H1 (cell line): ENCODE data around the gene MBD1. TPM values are rescaled to one million over a fixed set of nuclear protein-coding genes. Genes with fewer than 3 reads are reported as not detected.

Source experiments
- ASH2L ChIP-seq: fragments of 200-600, 300-600 bp; sonication (generic); IDR thresholded peaks from one replicate; pipeline ENCODE4 v1.7.1; 2017; ENCODE audit warnings: low read length
- BACH1 ChIP-seq: IDR thresholded peaks from 2 replicates; pipeline ENCODE4 v1.6.1; 2012; ENCODE audit warnings: low read length, improper control_type of control experiment
- CTCF ChIP-seq, 3 experiments: IDR thresholded peaks; 1 replicate in 2 of 3; 2 replicates in 1 of 3; pipeline versions ENCODE4 v1.5.1 to v1.6.1; 2011; ENCODE audit warnings: low read length in 3 of 3, mild to moderate bottlenecking in 3 of 3, inconsistent platforms in 2 of 3, low read depth in 1 of 3, moderate library complexity in 1 of 3; ENCODE audit not compliant: insufficient read depth in 1 of 3; ENCODE audit errors: control extremely low read depth in 1 of 3
- FOSL1 ChIP-seq: IDR thresholded peaks from 2 replicates; pipeline ENCODE4 v1.6.1; 2011; ENCODE audit warnings: mild to moderate bottlenecking, low read depth, low read length, moderate library complexity; ENCODE audit not compliant: insufficient read depth
- KDM4A ChIP-seq: IDR thresholded peaks from one replicate; pipeline ENCODE4 v1.7.1; 2012; ENCODE audit warnings: low read depth, mild to moderate bottlenecking, moderate library complexity, low read length, inconsistent platforms; ENCODE audit not compliant: severe bottlenecking
- SP1 ChIP-seq: IDR thresholded peaks from 2 replicates; pipeline ENCODE4 v1.6.1; 2011; ENCODE audit warnings: low read depth, low read length
- SP4 ChIP-seq: IDR thresholded peaks from 2 replicates; pipeline ENCODE4 v1.6.1; 2012; ENCODE audit warnings: low read length, inconsistent platforms
- SRF ChIP-seq: IDR thresholded peaks from 2 replicates; pipeline ENCODE4 v1.6.1; 2011; ENCODE audit warnings: mild to moderate bottlenecking, low read depth, low read length, moderate library complexity
- polyA plus RNA-seq, 7 experiments: library from polyadenylated mRNA; depleted of rRNA in 3 of 7; stranded (reverse) in 5 of 7; unstranded in 2 of 7; fragments of >200 nt in 5 of 7; fragments of 200-250 nt in 2 of 7; gene quantifications; 1 replicate in 5 of 7; 2 replicates in 1 of 7; 4 replicates in 1 of 7; pipeline versions ENCODE4 v1.2.1 to v1.2.3, GENCODE V29; 2011 to 2013; ENCODE audit warnings: missing spikeins in 2 of 7, mixed read lengths in 2 of 7
- total RNA-seq: library from RNA; stranded (reverse); fragmentation: NEBNext Ultra II Directional; extraction: Animal tissue kit (Norgen Biotek cat#: 25700); gene quantifications from 2 replicates; pipeline ENCODE4 v1.2.1, GENCODE V29; 2021

The MBD1 gene
- total and polyA plus RNA-seq, 2 of the 8 experiments (the other 6 are each of a cell fraction or from before 2014, with no cell fraction given): 32.2 to 41.6 TPM

- peak; percentile 68; the same call in 1 of the 2 replicates for TF ChIP-seq SRF
- no peak for TF ChIP-seq SP1
- TF ChIP-seq BACH1: no peak
- peak; percentile 92 for TF ChIP-seq KDM4A
- TF ChIP-seq ASH2L: peak; percentile 85
- TF ChIP-seq FOSL1: no peak
- peak in 2 of 3 experiments; percentile 6 to 10; a peak in 2 of 4 replicates for TF ChIP-seq CTCF (IDR thresholded peaks at IDR 0.05; ENCODE audit: control extremely low read depth in 1 of 3, insufficient read depth in 1 of 3, low read depth in 1 of 3, low read length in 3 of 3)
- TF ChIP-seq SP4: peak; percentile 65; the same call in 1 of the 2 replicates
Observed at GRCh38 chr18:50281295-50281971, at the start of gene MBD1 (continued).
